ENCODE results near the gene VWA3B. TPM values are rescaled to one million over a fixed set of nuclear protein-coding genes. Genes with fewer than 3 reads are reported as not detected.

VWA3B gene
- total and polyA plus RNA-seq, 8 donors: 1.0 to 7.8 (median 4.6) TPM; not detected in 1

DNA sequence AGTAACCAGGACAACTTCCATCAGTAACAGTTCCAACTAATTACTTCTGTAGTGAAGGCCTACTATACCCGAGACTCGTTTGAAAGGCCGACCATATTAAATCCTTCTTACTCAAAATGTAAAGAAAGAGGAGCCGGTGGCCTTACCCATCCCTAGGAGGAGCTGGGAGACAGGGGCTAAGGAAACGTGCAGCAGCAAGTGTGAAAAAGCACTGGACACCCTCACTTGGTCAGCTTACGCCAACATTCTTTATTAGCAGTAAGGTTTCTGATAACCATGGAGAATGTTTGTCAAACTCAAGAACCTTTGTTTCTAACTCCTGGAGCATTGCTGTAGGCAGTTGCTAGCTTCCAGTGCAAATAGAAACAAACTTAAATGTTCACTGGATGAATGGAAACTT lies 26.7 kb upstream of the VWA3B start:
- H3K27ac ChIP-seq: no peak overlapping the region
- intact Hi-C loops (cut with DNase I): no loop called here
- no peaks in the 10 kb centered on the region for H3K9me3 ChIP-seq
- no peak for DNase-seq
- no peak for ATAC-seq
- H3K4me3 ChIP-seq: no peak overlapping the region
- H3K4me1 ChIP-seq: no peaks in the 10 kb centered on the region
- H3K27me3 ChIP-seq: no peaks in the 10 kb centered on the region
- TF ChIP-seq, protein P1, sequence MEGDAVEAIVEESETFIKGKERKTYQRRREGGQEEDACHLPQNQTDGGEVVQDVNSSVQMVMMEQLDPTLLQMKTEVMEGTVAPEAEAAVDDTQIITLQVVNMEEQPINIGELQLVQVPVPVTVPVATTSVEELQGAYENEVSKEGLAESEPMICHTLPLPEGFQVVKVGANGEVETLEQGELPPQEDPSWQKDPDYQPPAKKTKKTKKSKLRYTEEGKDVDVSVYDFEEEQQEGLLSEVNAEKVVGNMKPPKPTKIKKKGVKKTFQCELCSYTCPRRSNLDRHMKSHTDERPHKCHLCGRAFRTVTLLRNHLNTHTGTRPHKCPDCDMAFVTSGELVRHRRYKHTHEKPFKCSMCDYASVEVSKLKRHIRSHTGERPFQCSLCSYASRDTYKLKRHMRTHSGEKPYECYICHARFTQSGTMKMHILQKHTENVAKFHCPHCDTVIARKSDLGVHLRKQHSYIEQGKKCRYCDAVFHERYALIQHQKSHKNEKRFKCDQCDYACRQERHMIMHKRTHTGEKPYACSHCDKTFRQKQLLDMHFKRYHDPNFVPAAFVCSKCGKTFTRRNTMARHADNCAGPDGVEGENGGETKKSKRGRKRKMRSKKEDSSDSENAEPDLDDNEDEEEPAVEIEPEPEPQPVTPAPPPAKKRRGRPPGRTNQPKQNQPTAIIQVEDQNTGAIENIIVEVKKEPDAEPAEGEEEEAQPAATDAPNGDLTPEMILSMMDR (IDR thresholded peaks at IDR 0.05): no peak
- no peaks in the 10 kb centered on the region for H3K36me3 ChIP-seq

DNA sequence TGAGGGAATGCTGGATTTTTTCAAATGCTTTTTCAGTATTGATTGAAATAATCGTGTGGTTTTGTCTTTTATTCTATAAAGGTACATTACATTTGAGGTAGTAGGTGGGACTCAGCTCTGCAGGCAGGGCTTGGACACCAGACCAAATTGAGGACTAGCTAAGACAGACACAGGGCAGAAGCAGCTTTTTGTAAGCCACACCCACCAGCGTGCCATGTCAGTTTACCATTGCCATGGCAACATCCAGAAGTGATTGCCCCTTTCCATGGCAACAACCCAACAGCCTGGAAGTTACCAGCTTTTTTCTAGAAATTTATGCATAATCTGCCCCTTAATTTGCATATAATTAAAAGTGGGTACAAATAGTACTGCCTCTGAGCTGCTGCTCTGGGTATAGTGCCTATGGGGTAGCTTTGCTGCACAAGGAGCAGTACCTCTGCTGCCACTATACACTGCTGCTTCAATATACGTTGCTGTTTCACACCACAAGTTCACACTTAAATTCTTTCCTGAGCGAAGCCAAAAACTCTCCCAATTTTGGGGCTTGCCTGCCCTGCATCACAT lies 23.6 kb upstream of the VWA3B start:
- intact Hi-C loops (cut with DNase I): no loop called here
- H3K36me3 ChIP-seq: no peaks in the 10 kb centered on the region

DNA sequence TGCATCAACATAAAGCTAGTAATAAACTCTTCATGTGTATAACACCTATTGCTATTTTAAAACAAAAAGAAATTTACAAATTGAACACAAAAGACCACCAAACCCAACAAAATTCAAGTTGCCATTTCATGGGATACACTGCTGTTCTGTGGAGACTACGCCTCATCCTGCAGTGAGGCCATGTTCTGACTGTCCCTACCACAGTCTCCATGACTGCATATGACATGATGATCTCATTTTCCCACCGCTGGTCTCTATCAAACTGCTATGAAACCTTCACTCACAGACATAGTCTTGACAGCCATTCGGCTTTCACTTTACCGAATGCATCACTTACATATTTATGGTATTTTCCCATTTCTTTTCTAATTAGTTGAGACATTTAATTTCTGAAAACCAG lies 21.2 kb upstream of the VWA3B start:
- intact Hi-C loops (cut with DNase I): no loop called here
- Histone ChIP-seq H3K27me3 (peaks cover 0 to 7% of the 10 kb centered on the region in 2 donors), H3K36me3 (no peaks in the 10 kb centered on the region), H3K27ac (no peak overlapping the region), H3K9me3 (no peaks in the 10 kb centered on the region), H3K4me1 (no peaks in the 10 kb centered on the region), H3K4me3 (no peak overlapping the region)
- no peak for DNase-seq
- ATAC-seq: no peak
- TF ChIP-seq, protein P1 (IDR thresholded peaks at IDR 0.05): no peak

More for the DNA sequence above, 23.6 kb upstream of the VWA3B start:
- Histone ChIP-seq H3K4me3 (no peak overlapping the region), H3K27me3 (no peaks in the 10 kb centered on the region), H3K4me1 (no peaks in the 10 kb centered on the region), H3K27ac (no peak overlapping the region), H3K9me3 (no peaks in the 10 kb centered on the region)
- TF ChIP-seq, protein P1 (IDR thresholded peaks at IDR 0.05): no peak
- DNase-seq (no peak), ATAC-seq (no peak)

DNA sequence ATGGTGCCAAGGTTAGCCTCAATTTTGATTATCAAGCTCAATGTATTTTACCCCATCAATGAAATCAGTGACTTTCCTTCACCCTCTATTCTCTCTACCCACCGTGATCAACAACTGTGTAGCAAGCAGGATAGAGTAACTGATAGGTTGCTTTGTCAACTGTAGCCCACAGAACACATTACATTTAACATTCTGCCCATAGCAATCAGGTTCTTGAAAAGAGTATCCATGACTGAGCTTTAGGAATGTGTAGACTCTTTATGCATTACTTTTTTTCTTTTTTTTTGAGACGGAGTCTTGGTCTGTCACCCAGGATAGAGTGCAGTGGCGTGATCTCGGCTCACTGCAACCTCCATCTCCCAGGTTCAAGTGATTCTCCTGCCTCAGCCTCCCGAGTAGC lies 19.8 kb upstream of the VWA3B start:
- intact Hi-C loops (cut with DNase I): no loop called here
- TF ChIP-seq, protein P1 (IDR thresholded peaks at IDR 0.05): no peak

DNA sequence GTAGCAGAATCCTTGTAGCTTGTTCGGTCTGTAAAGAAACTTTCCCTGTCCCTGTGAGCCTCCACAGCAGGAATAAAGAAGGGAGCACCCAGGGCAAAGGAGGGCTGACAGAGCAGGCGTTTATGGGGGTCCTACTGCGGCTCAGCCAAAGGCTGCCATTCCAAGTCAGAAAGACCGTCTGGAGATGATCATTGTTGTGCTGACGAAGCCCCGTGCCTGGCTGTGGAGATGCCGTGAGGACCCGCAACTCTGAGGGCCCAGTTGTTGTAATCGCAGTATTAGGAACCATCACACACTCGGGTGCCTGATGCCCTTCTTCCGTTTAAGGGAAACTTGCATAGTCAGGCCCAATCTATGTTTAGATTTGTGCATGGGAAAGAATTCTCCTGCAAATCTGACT lies 16.9 kb upstream of the VWA3B start:
- H3K36me3 ChIP-seq: no peaks in the 10 kb centered on the region
- intact Hi-C loops (cut with DNase I): no loop called here
- TF ChIP-seq, protein P1 (IDR thresholded peaks at IDR 0.05): no peak
- no peak for ATAC-seq
- no peaks in the 10 kb centered on the region for H3K9me3 ChIP-seq
- peaks cover 0 to 7% of the 10 kb centered on the region in 2 donors for H3K27me3 ChIP-seq
- no peak overlapping the region for H3K4me3 ChIP-seq
- H3K27ac ChIP-seq: no peak overlapping the region
- H3K4me1 ChIP-seq: no peaks in the 10 kb centered on the region
- DNase-seq: no peak

More for the DNA sequence above, 19.8 kb upstream of the VWA3B start:
- no peak overlapping the region for H3K27ac ChIP-seq
- H3K4me3 ChIP-seq: no peak overlapping the region
- no peaks in the 10 kb centered on the region for H3K36me3 ChIP-seq
- no peak for ATAC-seq
- H3K27me3 ChIP-seq: peaks cover 0 to 7% of the 10 kb centered on the region in 2 donors
- no peaks in the 10 kb centered on the region for H3K9me3 ChIP-seq
- H3K4me1 ChIP-seq: no peaks in the 10 kb centered on the region
- no peak for DNase-seq
